ENCODE results near the gene RACK1.

Gene RACK1

DNA sequence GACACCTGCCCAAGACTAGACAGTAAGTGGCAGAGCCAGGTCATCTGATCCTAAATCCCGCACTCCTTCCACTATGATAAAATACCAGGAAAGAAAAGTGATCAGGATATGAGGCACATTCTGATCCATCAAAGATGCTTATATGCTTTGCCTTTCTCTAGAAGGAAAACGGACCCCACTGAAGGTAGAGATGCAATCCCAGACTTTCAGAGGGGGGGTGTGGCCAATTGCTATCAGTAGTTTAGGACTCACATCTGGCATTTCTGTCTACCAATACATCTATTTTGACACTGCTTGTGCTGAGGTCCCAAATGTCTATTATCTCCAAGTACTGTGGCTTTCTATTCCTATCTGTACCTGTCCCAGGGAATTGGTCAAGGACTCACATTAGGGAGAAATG, 15.6 kb upstream of the RACK1 start:
- DNase-seq: no peak

DNA sequence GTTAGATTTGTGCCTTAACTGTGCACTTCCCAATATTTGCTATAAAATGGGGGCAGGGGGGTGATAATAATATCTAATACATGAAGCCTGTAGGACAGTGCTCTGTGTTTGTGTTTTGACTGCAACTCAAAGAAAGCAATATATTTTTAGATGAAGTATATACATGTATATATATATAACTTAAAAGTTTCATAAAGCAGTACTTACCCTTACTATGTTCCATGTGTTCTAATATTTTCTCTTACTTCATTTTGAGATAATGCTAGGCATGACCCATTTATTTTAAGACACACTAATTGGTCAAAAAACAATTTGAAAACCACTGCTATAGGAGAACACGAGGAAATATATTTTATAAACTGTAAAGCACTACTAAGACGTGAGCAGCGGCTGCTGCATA, 14.9 kb upstream of the RACK1 start:
- no peak for DNase-seq

DNA sequence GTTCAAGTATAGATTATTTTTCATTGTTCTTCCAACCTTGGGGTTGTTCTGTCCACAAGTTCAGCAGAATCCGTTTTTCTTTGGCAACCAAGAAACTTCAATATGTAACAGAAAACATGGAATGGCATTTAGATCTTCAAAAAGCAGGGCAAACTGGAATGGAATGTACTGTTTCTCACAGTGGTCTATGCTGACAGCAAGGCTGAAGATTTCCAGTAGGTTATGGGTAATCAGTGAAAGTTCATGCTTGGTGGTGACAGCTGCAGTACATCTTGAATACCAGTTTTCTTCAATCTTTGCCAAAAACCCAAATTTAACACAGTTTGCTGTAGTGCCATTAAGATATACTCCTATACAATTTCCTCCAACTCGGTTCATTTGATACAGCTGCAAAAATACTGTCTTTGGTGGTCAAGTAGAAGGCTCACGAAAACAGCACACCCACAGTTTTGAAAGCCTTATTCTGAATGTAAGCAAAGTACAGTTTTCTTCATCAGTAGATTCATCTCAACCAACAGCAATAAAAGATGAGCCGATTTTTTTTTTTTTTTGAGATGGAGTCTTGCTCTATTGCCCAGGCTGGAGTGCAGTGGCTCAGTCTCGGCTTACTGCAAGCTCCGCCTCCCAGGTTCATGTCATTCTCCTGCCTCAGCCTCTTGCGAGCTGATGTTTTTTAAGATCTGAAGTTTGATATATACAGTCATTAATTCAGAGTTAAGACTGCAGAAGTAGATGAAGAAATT, 12.3 kb upstream of the RACK1 start:
- DNase-seq: no peak

DNA sequence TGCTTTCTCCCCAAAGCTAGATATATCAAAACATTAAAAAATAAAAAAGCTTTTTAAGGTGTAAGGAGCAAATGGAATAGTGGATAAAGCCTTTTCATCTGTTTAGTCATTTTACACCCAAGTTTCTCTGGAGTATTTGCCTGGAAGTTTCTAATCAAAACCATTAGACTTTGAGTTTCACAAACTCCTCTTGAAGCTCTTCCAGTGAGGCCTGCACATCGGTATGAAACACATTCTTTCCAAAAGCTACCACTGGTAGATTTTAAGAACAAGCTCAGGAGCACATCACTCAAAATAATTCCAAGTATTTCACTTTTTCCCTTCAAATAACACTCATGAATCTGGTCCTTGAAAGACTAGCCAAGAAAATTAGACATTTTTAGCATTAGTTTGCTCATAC, 11.6 kb upstream of the RACK1 start:
- DNase-seq: no peak

DNA sequence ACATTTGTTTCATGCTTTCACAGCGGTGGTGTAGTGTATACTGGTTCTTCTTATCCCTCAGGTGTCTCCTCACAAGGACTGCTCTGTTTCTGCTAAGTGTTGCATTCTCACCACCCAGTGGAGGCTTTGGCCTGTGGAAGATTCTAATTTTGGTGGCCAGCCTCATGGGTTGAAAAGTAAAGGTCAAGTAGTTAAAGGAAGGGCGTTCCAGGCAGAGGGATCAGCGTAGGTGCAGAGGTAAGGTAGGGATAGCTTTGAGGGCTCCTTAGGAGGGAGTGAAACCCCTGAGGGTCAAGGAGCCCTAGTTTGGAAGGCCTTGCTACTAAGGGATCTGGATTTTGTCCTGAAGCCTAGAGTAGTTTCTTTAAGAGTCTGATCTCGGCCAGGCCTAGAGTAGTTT, 4.6 kb upstream of the RACK1 start:
- DNase-seq: no peak

DNA sequence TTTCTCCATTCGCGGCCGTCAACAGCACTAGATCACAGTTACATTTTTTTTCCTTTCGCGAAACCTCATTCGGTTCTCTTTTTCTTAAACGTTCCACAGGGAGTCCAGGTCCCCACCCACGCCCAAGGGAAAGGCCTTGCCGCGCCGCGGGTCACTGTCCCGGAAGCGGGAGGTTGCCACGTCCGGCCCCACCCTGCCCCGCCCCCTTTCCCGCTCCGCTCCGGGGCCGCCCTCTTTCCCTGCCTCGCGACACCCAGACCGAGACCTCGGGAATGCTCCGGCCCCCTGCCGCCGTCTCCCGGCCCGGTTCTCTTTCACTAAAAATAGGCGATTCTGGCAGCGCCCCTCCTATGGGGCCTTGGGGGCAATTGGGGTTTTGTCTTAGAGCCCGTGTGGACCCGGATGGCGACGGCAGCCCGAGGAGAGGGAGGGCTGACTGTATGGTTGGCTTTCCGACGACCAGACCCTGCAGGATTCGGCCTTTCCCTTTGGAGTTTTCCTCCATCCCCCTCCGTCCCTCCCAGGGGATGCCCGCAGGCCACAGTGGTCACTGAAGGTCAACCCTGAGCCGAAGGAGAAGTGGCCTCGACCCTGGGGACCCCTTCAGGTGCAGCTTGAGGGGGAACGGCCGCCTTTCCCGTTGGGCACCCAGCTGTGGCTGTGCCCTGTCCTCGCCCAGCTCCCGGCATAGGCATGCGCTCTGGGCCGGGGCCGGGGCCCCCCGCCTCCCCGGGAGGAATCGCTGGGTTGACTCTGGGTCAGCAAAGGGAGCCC, 2.8 kb upstream of the RACK1 start:
- DNase-seq: no peak

DNA sequence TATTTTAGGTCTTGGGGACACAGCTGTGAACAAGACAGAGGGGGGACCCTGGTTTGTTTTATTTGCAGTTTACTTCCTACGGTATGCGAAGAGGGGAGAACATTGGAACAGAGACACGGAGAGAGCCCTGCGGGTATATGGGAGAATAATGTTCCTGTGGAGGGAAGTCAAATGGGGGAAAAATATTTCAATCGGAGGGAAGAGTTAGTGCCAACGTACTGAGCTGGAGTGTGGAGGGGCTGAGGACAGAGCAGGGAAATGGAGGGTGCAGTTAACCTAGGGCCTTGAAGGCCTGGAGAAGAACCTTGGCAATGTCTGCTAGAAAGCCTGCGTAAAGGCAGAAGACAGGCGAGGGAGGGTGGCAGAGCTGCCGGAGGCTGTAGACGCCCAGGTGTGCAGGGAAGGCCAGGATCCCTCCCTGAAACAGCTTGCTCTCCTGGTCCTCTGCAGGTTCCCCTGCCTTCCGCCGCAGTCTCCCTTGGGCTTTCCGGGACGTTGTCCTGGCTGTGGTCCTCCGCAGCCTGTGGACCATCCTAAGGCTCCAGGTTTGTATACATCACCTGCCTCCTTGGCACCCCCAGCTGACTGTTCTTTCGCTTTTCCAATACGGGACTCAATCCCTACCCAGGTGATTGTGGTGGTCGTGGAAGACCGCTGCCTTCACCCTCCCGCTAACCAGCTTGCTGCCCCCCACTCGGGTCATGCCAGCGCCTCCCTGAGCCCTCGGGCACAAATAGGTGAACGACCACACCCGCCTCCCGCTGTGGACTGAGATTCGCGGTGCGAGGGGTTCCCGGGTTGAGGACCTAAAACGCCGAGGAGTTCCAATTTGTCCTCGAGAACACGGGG, 1.9 kb upstream of the RACK1 start:
- no peak for DNase-seq

DNA sequence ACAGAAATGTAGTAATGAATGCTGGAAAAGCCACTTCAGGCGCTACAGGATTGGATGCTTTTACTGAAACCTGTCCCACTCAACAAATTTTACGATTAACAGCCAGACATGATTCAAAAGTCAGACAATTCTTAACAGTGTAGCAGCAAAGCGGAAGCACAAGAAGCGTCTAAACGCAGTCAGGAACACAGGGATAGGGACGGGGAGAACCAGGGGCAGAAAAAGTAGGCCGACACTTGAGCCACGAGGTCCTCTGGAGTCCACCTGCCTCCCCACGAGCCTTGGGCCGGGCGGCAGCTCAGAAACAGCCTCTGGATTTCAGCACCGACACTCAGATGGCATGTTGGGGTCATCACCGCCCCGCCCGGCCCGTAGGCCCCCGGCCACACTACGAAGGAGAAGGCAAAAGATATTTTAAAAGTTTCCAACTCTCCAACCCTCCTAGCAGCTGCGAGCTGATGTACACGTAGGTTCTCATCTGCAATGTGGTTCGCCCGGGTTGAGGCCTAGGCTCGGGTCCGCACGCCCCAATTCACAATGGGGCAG, 615 bp downstream of the RACK1 start:
- DNase-seq: no peak

DNA sequence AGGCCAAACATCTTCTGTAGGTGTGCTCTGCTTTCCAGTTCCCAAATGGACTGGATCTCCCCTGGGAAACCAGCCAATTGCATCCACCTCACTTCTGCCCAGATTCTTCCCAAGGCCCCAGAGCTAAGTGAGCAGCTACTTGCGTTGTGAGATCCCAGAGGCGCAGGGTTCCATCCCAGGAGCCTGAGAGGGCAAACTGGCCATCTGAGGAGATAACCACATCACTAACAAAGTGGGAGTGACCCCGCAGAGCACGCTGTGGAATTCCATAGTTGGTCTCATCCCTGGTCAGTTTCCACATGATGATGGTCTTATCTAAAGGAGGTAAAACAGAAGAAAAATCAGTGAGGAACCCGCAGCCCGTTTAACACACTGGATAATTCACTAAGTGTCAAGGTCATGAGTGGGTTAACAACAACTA, 1.7 kb downstream of the RACK1 start:
- DNase-seq: no peak

DNA sequence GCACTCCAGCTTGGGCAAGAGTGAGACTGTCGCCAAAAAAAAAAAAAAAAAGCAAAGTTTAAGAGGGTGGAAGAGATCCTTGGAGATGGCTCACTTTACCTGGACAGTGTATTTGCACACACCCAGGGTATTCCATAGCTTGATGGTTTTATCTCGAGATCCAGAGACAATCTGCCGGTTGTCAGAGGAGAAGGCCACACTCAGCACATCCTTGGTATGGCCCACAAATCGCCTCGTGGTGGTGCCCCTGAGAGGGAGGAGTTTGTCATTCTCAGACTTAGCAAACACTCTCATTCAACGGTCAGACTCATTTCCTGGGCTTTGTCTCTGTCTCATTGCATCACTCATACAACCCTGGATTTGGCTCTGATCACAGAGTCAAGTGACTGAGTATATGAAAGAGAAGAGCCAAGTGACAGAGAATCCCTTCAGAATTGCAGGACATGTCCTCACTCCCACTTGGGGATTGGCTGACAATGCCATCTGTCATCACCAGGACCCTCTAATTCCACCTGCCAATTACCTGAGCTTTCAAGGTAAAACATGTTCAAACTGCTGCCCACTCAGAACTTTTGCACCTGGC, 2.2 kb downstream of the RACK1 start:
- no peak for DNase-seq

DNA sequence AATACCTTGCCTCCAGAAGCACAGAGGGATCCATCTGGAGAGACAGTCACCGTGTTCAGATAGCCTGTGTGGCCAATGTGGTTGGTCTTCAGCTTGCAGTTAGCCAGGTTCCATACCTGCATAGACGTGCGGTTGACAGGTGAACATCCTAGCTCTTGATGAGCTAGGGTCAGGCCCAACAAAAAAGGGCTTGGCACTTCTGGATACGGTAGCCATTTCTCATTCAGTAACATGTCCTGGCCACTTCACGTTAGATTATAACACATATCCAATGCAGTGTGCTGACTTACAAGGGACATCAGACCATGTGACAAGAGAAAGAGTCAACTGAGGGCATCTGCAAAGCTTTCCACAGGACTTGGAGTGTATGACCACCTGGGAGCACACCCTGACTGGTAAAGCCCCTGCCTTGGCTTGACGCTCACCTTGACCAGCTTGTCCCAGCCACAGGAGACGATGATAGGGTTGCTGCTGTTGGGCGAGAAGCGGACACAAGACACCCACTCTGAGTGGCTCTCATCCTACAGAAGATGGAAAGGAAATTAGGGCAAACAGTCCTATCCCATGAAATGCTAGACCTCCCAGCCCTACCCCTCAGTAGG, 4.5 kb downstream of the RACK1 start:
- no peak for DNase-seq

DNA sequence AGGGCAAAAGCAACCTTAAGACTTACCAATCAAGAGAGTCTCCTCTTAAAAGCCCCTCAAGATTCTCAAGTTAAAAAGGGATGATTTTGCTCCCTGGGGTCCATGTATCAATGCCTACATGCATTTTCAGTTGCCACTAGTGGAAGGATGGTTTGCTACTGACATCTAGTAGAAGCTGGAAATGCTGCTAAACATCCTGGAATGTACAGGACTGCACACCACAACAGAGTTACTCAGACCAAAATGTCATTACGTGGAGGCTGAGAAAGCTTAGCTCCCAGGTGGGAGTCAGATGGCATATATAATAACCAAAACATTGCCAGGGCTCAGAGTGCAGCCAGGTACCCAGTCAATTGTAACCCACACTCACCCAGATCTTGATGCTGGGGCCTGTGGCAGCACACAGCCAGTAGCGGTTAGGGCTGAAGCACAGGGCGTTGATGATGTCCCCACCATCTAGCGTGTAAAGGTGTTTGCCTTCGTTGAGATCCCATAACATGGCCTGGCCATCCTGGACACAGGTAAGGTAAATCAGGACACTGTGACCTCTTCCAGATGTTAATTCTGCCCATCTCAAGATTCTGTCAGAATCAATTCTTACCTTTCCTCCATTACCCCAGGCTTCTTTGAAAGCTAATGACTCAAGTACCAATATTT, 5.8 kb downstream of the RACK1 start:
- no peak for DNase-seq

DNA sequence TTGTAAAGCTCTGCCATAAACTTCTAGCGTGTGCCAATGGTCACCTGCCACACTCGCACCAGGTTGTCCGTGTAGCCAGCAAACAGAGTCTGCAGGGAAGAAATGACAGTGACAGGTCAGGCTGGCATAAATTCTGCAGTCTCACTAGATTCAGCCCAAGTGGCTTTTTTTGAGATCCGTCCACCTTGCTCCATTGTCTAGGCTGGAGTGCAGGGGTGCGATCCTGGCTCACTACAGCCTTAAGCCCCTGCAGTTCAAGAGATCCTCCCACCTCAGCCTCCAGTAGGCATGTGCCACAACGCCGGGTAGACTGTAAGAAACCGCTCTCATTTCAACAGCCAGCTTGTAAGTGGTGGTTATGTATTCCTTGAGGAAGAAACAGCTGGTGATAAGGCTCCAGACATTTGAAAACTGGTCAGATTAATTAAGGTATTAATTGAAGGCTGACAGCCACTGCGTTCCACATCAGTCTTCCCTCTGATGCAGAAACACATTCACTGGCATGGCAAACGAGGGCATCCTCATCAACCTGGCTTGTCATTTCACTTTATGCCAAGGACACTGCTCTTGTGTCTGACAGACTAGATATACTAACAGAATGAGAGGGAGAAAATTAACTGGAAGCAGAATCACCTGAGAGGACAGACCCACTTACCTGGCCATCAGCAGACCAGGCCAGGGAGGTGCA, 6.6 kb downstream of the RACK1 start:
- DNase-seq: no peak

DNA sequence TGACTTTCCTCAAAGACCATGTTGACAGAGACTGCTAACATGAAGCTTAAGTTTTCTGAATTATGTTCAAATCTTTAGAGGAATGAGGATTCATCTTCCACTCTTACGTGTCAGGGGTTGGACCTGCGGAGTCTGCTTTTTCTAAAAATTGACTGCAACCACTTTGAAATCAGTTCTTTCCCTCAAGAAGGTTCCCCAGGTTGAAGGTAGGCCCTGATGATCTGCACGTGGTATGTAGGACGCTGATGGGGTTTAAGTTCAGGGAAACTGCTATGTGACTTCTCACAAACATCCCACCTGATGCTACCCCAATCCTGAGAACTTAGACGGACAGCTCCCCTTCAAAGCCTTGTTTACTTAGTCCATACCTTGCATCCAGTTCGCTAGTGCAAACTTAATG, 7.2 kb downstream of the RACK1 start:
- DNase-seq: no peak

DNA sequence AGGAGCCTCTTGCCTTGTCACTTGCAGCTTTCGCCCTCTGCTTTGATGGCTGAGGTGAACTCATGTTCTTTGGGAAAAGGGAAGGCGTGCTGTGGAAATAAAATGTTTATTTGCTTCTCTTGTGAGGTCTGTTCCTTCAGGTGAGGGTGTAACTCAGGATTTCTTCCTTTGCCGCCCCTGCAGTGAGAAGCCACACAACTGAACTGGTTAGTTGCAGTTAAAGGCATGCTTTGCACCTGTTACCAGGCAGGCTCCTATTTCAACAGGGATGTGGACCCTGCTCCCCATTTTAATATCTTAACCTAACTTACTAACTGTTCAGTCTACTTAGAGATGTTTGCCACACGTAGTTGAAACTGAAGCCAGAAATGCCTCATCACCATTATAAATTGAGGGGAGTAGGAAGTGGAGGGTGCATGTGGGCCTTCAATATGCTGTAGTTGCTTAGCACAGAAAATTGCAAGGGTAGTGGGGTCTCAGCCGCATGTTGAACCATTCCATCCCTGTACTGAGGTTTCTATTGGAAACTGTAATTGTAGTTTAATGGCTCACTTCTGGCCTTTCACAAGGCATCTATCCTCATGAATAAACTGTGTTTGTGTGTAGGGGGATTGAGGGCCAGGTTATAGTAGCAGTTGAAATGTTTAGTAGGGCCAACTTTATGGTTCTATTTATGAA, 7.9 kb downstream of the RACK1 start:
- DNase-seq: no peak

DNA sequence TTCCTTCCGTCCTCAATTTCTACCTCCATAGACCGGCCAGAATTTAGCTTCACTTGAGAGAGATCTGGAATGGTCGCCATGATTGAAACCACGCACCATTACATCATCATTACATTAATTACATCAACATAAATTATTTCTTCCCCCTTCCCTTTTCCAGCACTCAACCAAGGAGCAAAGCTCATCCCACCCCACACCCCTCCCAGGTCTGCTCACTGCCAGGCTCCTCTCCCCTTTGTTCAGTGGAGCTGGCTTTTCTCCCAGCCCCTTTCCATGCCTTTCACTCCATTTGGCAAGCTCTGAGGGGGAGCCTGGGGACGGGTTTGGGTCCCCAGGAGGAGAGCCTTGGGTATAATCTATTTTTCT, 8.4 kb downstream of the RACK1 start:
- no peak for DNase-seq

DNA sequence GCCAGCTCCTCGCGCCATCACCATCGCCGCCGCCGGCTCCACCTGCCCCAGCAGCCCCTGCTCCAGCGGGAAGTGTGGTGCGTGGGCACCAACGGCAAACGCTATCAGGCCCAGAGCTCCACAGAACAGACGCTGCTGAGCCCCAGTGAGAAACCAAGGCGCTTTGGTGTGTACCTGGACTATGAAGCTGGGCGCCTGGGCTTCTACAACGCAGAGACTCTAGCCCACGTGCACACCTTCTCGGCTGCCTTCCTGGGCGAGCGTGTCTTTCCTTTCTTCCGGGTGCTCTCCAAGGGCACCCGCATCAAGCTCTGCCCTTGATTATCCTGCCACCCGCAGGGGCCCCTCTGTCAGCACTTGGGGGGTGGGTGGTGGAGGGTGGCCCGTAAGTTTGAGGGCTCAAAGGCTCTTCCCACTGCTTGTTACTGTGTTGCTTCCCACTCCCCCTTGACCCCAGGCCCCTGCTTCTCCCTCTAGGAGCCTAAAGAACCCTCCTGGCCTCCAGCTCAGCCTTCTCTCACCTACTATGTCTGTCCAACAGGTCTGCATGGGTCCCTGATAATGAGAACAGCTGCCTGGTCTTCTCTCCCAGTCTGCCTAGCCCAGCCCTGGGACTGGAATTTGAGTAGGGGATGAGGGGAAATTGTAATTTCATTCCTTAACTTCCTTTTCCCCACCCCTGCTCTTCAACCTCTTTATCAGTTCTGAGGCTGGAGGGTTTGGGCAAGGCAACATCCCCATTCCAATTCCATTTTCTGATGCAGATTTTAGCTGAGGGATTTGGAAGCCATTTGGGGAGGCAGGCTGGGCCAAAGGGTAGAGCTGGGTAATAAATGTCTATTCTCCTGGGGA, 9.0 kb downstream of the RACK1 start:
- DNase-seq: no peak

DNA sequence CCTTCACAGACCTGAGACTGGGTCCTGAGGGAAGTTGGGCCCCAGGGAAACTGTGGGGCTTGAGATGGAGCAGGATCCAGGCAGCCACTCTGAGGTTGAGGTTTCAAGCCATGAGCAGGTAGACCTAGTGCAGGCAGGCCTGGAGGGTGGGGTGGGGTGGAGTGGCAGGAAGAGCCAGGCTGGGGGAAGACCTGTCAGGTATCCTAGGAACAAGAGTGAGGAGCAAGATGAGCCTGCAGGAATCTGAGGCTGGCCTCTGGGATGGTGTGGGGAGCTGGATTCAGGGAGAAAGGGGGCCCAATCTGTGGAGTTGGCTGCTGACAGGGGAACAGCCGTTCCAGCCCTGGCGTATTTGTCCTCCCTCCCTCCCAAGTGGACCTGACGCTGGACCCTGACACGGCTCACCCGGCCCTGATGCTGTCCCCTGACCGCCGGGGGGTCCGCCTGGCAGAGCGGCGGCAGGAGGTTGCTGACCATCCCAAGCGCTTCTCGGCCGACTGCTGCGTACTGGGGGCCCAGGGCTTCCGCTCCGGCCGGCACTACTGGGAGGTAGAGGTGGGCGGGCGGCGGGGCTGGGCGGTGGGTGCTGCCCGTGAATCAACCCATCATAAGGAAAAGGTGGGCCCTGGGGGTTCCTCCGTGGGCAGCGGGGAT, 9.8 kb downstream of the RACK1 start:
- no peak for DNase-seq

DNA sequence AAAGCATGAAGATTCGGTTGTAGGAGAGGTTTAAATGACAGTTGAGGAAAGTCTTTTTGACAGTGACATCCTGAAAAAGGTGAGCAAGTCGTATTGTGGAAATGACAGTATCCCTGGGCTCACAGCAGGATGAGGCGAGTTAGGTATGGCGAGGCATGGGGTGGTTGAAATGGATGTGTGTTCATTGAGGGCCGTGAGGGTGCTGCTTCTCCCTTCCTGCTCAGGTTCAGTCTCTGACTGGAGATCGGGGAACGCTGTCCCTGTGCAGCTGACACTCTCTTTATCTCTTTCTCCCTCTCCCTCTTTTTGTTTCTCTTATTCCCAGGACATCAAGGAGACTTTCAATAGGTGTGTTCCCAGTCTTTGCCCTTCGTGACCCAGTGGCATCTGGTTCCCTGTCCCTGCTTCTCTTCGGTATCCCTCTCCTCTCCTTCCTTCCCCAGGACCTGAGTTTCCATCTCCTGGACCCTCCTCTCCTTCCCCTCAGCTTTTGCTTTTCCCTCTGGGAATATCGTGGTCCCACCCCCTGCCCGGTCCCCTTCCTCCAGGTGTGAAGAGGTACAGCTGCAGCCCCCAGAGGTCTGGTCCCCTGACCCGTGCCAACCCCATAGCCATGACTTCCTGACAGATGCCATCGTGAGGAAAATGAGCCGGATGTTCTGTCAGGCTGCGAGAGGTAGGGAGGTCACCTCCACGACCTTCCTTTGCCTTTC, 10.5 kb downstream of the RACK1 start:
- DNase-seq: no peak

Data from GDM1 (cell line).